Stimulated activated CD4-positive, alpha-beta T cell treated with anti-CD3 and anti-CD28 coated beads, Interleukin-2, amount 100 ng/mL, for 48 hours (primary cell): ENCODE results near the gene TRAPPC11.
"Not testable (repeated sequence)": the region's sequence is repeated elsewhere in the genome, so short reads cannot be mapped to it uniquely, and the experiment has no call there.

ENCODE experiments used
- DNase-seq, 2 donors: peaks; one replicate each; pipeline ENCODE4 v3.0.0-alpha.2; 2020

Gene TRAPPC11

GRCh38 chr4:183659029-183659871 is at the start of gene TRAPPC11, which contains the start of gene RWDD4:
Gene TRAPPC11, plus strand, starts transcription at chr4:183659293. Its CDS starts 4,575 bp downstream, at chr4:183663868.
Gene RWDD4, minus strand, starts transcription at chr4:183659185. Its CDS starts 233 bp downstream, at chr4:183658952.
- peak; percentile 85 to 89 for DNase-seq

- no peak for DNase-seq
These were observed 49.1 kb upstream of the TRAPPC11 start for GRCh38 chr4:183610033-183610432.

DNA sequence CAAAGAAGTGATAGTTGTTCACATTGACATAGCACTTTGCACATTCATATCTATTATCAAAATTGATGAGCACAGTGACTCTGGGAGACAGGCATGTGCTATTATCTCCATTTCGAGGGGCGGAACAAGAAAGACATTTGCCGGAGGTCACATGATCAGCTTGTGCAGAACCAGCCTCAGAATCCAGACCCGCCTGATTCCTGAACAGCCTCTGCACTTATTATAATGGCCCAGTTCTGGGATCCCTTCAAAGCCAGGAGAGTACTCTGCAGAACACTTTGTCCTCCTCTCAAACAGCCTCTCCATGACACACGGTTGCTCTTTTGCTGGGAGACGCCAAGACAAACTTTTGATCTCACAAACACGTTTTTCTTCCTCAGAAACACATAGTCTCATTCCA is 48.5 kb upstream of the TRAPPC11 start:
- DNase-seq = no peak

- no peak for DNase-seq
These were observed 47.8 kb upstream of the TRAPPC11 start for GRCh38 chr4:183611210-183611830.

DNA sequence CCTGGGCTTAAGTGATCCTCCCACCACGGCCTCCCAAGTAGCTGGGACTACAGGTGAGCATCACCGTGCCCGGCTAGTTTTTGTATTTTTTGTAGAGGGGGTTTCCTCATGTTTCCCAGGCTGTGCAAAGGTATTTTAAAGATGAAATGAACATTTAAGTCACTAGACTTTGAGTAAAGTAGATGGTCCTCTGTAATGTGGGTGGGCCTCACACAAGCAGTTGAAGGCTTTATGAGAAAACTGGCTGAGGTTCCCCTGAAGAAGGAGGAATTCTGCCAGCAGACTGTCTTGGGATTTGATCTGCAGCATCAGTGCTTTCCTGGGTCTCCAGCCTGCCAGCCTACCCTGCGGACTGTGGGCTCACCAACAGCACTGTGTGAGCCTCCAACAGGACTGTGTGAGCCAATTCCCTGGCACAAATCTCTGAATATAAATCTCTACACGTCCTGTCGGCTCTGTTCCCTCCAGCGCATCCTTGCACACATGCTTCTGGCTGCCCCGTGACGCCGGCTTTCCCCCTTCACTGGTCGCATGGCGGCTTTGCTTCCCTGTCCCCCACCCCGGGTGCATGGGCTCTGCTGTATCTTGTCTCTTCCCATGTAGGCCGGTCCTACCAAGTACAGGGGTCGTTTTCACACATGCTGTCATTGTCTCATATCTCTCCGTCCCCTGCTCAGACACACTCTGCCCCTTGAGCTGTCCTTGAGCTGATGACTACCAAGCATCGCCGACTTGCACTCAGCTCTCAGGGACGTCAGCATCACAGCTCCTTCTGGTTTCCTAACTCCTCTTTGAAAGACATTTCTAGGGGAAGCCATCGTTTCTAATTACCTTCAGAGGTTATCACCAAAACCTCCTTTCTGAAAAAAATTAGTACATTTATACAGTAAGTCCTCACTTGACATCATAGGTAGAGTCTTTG is 46.5 kb upstream of the TRAPPC11 start:
- no peak for DNase-seq

DNA sequence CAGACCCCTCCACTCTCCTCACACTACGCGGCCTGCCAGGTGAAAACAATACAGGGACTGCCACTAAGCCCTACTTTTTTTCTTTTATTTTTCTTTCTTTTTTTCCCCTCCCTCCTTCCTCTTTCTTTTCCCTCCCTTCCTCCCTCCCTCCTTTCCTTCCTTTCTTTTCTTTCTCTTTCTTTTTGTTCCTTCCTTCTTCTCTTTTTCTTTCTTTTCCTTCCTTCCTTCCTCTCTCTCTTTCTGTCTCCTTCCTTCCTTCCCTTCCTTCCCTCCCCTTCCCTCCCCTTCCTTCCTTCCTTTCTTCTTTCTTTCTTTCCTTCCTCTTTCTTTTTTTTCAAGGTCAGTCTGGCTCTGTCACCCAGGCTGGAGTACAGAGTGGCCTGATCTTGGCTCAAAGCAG is 42.0 kb upstream of the TRAPPC11 start:
- no peak for DNase-seq

DNA sequence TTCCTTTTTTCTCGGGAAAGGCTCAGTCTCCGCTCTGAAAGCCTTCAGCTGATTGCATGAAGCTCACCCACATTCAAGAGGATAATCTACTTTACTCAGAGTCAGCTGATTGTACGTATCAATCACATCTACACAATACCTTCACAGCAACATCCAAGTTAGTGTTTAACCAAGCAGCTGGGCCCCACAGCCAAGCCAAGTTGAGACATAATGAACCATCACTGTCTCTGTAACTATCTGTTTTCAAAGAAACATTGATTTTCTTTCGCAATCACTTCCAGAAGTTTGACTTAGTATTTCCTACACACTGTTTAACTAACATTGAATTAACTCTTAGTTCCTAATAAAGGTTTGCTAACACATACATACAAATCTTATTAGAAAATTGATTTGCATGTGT is 40.4 kb upstream of the TRAPPC11 start:
- no peak for DNase-seq

DNA sequence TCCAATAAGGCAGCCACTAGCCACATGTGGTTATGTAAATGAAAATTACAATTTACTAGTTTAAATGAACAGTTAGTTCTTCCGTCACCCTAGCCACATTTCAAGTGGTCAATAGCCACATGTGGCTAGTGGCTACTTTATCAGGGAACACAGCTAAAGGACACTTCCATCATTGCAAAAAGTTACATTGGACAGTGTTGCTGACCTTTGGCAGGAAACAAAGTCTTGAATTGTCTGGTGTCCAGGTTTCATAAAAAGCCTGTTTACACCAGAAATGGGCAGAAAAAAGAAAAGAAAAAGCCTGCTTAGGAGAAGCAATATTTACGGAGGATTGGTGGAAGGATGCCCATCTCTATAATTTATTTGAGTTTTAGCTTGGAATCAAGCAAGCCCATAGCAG is 38.7 kb upstream of the TRAPPC11 start:
- DNase-seq = no peak

DNA sequence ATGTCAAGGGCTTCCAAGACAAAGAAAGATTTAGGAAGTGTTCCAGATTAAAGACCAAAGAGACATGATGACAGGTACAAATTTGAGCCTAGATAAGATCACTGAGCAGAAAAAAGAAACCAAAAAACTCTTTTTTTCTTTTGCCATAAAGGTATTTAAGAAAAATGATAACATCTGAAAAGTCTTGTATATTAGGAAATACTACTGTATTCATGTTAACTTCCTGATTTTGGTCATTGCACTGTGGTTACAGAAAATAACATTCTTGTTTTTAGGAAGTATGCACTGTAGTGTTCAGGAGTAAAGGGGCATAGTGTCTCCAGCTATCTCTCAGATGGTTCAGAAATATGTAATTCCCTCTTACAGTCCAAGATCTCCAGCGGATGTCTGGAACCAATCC is 37.2 kb upstream of the TRAPPC11 start:
- DNase-seq = no peak

DNA sequence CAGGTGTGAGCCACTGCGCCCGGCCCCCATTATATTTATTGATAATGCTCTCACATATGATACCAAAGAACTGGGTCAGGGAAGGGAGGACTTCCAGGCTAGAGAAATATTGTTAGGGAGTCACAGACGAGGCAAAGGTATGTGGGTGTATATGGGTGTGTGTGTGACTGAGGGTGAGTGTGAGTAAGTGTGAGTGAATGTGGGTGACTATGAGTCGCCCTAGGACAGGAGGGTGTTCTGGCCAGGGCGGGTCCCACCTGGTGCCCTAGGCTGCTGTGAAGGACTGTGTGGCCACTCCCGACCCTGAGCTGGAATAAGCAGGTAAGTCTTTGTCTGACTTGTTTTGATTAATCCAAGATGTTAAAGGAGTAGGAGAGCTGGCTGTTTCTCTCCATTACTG is 34.5 kb upstream of the TRAPPC11 start:
- no peak for DNase-seq

GRCh38 chr4:183626168-183626567 is 32.9 kb upstream of the TRAPPC11 start:
- no peak for DNase-seq

DNA sequence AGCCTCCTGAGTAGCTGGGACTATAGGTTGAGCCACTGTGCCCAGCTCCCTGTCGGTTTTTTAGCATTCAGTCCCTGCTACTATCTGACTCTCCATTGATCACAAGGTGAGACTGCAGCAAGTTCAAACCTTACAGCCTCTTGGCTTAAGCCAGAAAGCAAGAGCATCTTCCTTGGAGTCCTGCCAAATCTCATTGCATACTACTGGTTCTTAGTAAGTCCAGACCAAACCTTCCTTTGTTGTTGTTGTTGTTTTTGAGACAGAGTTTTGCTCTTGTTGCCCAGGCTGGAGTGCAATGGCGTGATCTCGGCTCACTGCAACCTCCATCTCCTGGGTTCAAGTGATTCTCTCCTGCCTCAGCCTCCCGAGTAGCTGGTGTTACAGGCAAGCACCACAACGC is 31.8 kb upstream of the TRAPPC11 start:
- DNase-seq = not testable (repeated sequence)

- no peak for DNase-seq
These were observed 31.0 kb upstream of the TRAPPC11 start for GRCh38 chr4:183627979-183628588.

- DNase-seq = no peak
These were observed 27.4 kb upstream of the TRAPPC11 start for GRCh38 chr4:183631577-183632198.

DNA sequence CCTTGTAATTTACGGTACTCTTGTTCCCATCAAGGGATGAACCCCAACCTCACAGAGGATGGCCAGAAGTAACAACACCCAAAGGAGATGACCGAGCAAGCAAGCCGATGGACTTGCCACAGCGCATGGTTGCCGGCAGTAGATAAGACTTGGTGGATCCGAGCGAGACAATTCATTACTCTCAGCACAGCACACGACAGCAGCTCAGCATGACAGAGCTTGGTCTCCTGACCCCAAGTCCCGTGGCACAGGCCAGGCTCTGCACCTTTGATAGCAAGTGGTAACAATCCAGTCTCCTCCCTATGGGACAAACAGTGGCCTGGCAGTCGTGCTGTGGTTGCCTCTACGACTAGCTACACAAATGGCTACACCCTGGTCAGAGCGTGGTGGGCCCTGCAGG is 26.4 kb upstream of the TRAPPC11 start:
- DNase-seq = no peak

DNA sequence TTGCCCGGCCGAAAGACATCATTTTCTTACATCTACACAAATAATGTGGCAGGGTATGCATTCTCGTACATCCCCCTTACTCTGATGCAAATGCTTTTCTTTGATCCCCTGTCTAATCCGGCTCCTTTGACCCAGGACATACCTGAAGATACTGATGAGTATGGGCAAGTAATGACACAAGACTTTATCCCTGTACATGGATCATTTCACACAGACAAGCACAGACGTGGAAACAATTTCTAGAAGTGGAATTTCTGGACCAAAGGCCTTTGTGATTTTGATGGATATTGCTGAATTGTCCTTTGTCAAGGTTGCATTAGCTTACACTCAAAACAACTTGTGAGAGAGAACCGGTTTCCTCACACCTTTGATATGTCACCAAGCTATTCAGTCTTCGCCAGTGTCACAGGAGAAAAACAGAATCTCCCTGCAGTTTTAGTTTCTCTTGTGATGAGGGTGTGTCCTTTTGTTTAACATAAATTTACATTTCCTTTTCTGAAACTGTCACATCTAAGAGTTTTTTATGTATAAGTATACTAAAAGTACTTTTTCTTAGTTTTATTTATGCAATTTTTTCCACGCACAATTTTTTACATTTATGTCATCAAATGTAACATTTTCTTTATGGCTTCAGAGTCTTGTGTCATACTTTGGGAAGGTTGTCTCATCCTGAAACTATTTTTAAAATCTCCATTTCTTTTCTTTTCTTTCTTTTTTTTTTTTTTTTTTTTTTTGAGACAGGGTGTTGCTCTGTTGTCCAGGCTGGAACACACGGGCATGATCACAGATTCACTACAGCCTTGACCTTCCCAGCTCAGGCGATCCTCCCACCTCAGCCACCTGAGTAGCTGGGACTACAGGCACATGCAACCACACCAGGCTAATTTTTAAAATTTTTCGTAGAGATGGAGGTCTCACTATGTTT is 25.4 kb upstream of the TRAPPC11 start:
- DNase-seq = no peak

DNA sequence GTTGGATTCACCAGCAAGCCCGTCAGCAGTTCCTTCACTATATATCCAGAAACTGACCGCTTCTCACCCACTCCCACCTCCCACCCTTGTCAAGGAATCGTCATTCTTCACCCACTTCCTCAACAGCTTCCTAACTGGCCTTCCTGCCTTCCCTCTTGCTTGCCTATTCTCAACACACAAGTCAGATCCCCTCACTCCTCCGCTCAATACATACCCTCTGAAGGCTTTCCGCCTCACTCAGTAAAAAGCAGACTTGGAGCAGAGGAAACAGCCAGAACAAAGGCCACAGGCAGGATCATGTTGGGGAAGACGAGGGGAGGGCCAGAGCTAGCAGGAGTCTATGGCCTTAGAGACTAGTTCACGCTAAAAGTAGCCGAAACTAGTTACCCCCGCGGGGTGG is 23.8 kb upstream of the TRAPPC11 start:
- DNase-seq = no peak

DNA sequence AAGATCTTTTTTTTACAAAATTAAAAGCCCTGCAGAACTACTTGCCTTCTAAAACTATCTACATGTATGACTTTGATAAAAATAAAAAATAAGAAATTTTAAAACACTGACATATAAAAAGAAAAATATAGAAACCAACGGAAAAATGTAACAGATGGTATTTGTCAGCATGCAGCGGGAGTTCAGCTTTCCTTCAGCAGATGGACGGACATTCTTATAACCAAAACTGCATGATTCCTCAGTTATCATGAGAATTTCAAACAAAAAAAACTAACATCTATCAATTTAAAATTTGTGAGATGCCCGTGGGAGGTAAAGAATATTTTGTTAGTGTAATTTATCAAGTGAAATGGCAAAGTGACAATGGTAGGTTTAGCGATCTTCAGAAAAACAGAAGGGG is 23.4 kb upstream of the TRAPPC11 start:
- no peak for DNase-seq

- no peak for DNase-seq
These were observed 22.6 kb upstream of the TRAPPC11 start for GRCh38 chr4:183636503-183636902.

GRCh38 chr4:183636923-183637322 is 22.2 kb upstream of the TRAPPC11 start:
- no peak for DNase-seq

GRCh38 chr4:183637461-183637860 is 21.6 kb upstream of the TRAPPC11 start:
- no peak for DNase-seq
